ENCODE measurements around the gene ANKRD40.

- TF ChIP-seq CTCF (IDR thresholded peaks at IDR 0.05) (no peak), POLR2AphosphoS5 (IDR thresholded peaks at IDR 0.05) (no peak), POLR2A (IDR thresholded peaks at IDR 0.05) (no peak), EP300 (IDR thresholded peaks at IDR 0.05) (no peak)
These were observed 38.7 kb downstream of the ANKRD40 start for GRCh38 chr17:50668838-50669581.

Measured in sigmoid colon (tissue), 4 donors.